Anterior cingulate cortex (tissue), 58 donors: ENCODE data around the gene MRPL33.

ENCODE experiments used
- DNase-seq, 58 donors: peaks; one replicate each; lab custom pipeline; 2025; lab: John Stamatoyannopoulos, UW

The MRPL33 gene

GRCh38 chr2:27771202-27771547 is 344 bp upstream of the MRPL33 start:
- peak in 1 of 58 donors; percentile 52 for DNase-seq

- DNase-seq: no peak
Measured at GRCh38 chr2:27772804-27773203, 1.3 kb downstream of the MRPL33 start.

- DNase-seq: no peak
Measured at GRCh38 chr2:27773959-27774358, 2.4 kb downstream of the MRPL33 start.

GRCh38 chr2:27776097-27776496 is 4.6 kb downstream of the MRPL33 start:
- peak in 6 of 58 donors; percentile 11 to 85 (median 22) for DNase-seq

GRCh38 chr2:27776696-27777095 is 5.2 kb downstream of the MRPL33 start:
- DNase-seq: no peak

- DNase-seq: no peak
Measured at GRCh38 chr2:27779417-27780055, 8.0 kb downstream of the MRPL33 start.

- no peak for DNase-seq
Measured at GRCh38 chr2:27781496-27781895, 10.0 kb downstream of the MRPL33 start.

GRCh38 chr2:27782701-27783100 is 11.2 kb downstream of the MRPL33 start:
- DNase-seq: no peak

- DNase-seq: no peak
Measured at GRCh38 chr2:27790796-27791195, 19.3 kb downstream of the MRPL33 start.

GRCh38 chr2:27792759-27793158 is 21.2 kb downstream of the MRPL33 start:
- DNase-seq: no peak

GRCh38 chr2:27795093-27795834 is 23.7 kb downstream of the MRPL33 start:
- no peak for DNase-seq

- no peak for DNase-seq
Measured at GRCh38 chr2:27795868-27796277, 24.4 kb downstream of the MRPL33 start.

- DNase-seq: no peak
Measured at GRCh38 chr2:27796791-27797765, 25.6 kb downstream of the MRPL33 start.

- DNase-seq: no peak
Measured at GRCh38 chr2:27797841-27798240, 26.3 kb downstream of the MRPL33 start.

GRCh38 chr2:27798486-27798885 is 27.0 kb downstream of the MRPL33 start:
- no peak for DNase-seq

GRCh38 chr2:27798948-27799645 is 27.6 kb downstream of the MRPL33 start:
- peak in 8 of 58 donors; percentile 3 to 63 (median 12) for DNase-seq

GRCh38 chr2:27799646-27800010 is 28.1 kb downstream of the MRPL33 start:
- DNase-seq: no peak

- DNase-seq: no peak
Measured at GRCh38 chr2:27800856-27801255, 29.3 kb downstream of the MRPL33 start.

- no peak for DNase-seq
Measured at GRCh38 chr2:27802547-27802946, 31.0 kb downstream of the MRPL33 start.

GRCh38 chr2:27803046-27803445 is 31.5 kb downstream of the MRPL33 start:
- no peak for DNase-seq

GRCh38 chr2:27804146-27804545 is 32.6 kb downstream of the MRPL33 start:
- DNase-seq: no peak
